GM19324 (cell line): ENCODE data around the gene RASSF6.
"Not testable (repeated sequence)": the region's sequence is repeated elsewhere in the genome, so short reads cannot be mapped to it uniquely, and the experiment has no call there.

ENCODE experiments used
- ATAC-seq: cut with Tn5 transposase; IDR thresholded peaks from one replicate; pipeline ENCODE4 v1.9.1; 2021; ENCODE audit warnings: mild to moderate bottlenecking, moderate library complexity; ENCODE audit not compliant: unreplicated experiment, low FRiP score

RASSF6 gene

GRCh38 chr4:73620115-73620792 is at the start of gene RASSF6:
Gene RASSF6 (minus strand): TSS chr4:73620436. CDS start chr4:73611795, 8,641 bp downstream.
- ATAC-seq: peak; percentile 98

- no peak for ATAC-seq
These were observed 49.4 kb upstream of the RASSF6 start for GRCh38 chr4:73669410-73670183.

- ATAC-seq: no peak
These were observed 48.6 kb upstream of the RASSF6 start for GRCh38 chr4:73668782-73669201.

GRCh38 chr4:73665924-73666323 is 45.7 kb upstream of the RASSF6 start:
- not testable (repeated sequence) for ATAC-seq

GRCh38 chr4:73664470-73664869 is 44.2 kb upstream of the RASSF6 start:
- no peak for ATAC-seq

- no peak for ATAC-seq
These were observed 43.3 kb upstream of the RASSF6 start for GRCh38 chr4:73663576-73663975.

- peak; percentile 62 for ATAC-seq
These were observed 42.7 kb upstream of the RASSF6 start for GRCh38 chr4:73662709-73663546.

- ATAC-seq: no peak
These were observed 41.4 kb upstream of the RASSF6 start for GRCh38 chr4:73661646-73662119.

GRCh38 chr4:73660808-73661207 is 40.6 kb upstream of the RASSF6 start:
- no peak for ATAC-seq

GRCh38 chr4:73653695-73654106 is 33.5 kb upstream of the RASSF6 start:
- peak; percentile 79 for ATAC-seq

- ATAC-seq: no peak
These were observed 30.0 kb upstream of the RASSF6 start for GRCh38 chr4:73650250-73650649.

GRCh38 chr4:73648478-73648877 is 28.2 kb upstream of the RASSF6 start:
- ATAC-seq: no peak

- no peak for ATAC-seq
These were observed 25.9 kb upstream of the RASSF6 start for GRCh38 chr4:73646117-73646516.

- ATAC-seq: no peak
These were observed 11.5 kb upstream of the RASSF6 start for GRCh38 chr4:73631565-73632226.

- ATAC-seq: not testable (repeated sequence)
These were observed 8.6 kb upstream of the RASSF6 start for GRCh38 chr4:73628834-73629233.

GRCh38 chr4:73621357-73621756 is 1.1 kb upstream of the RASSF6 start:
- no peak for ATAC-seq

- no peak for ATAC-seq
These were observed 890 bp downstream of the RASSF6 start for GRCh38 chr4:73619346-73619745.

- no peak for ATAC-seq
These were observed 3.0 kb downstream of the RASSF6 start for GRCh38 chr4:73617256-73617655.

- ATAC-seq: no peak
These were observed 4.6 kb downstream of the RASSF6 start for GRCh38 chr4:73615613-73616012.

GRCh38 chr4:73614311-73614867 is 5.8 kb downstream of the RASSF6 start:
- ATAC-seq: no peak
